HAP-1 (cell line): ENCODE data around the gene KANK4.
"Not testable (repeated sequence)": the region's sequence is repeated elsewhere in the genome, so short reads cannot be mapped to it uniquely, and the experiment has no call there.

Experiments
- DNase-seq, 2 experiments: peaks; one replicate each; pipeline ENCODE4 v3.0.0-alpha.2; 2016 to 2020; ENCODE audit warnings: low spot score in 2 of 2
- H3K27me3 ChIP-seq: fragments of 250-450 bp; sonication (Bioruptor Pico); 2 replicates; pipeline ENCODE4 v1.5.1; 2020; ENCODE audit warnings: low read depth, mild to moderate bottlenecking, moderate library complexity
- H3K36me3 ChIP-seq: fragments of 250-450 bp; sonication (Bioruptor Pico); replicated peaks from 2 replicates; pipeline ENCODE4 v1.5.1; 2020; ENCODE audit warnings: mild to moderate bottlenecking
- H3K4me1 ChIP-seq: fragments of 250-450 bp; sonication (Bioruptor Pico); 2 replicates; pipeline ENCODE4 v1.5.1; 2020; ENCODE audit warnings: mild to moderate bottlenecking
- H3K4me3 ChIP-seq: fragments of 250-450 bp; sonication (Bioruptor Pico); 2 replicates; pipeline ENCODE4 v1.5.1; 2020; ENCODE audit warnings: mild to moderate bottlenecking, moderate library complexity
- H3K9me3 ChIP-seq: fragments of 250-450 bp; sonication (Bioruptor Pico); 2 replicates; pipeline ENCODE4 v1.5.1; 2020; ENCODE audit warnings: mild to moderate bottlenecking, moderate library complexity
- in situ Hi-C: fragments of 300-500 bp; cut with MboI; formaldehyde crosslinking; loops from 3 replicates; pipeline ENCODE4 v1.14.3; 2020; ENCODE audit warnings: low sequenced_read_pairs, inconsistent platforms, mixed read lengths

KANK4 gene

GRCh38 chr1:62265956-62266935 is 53.0 kb downstream of the KANK4 start:
- H3K27me3 ChIP-seq = no peaks in the 10 kb centered on the region
- no peak for DNase-seq
- in situ Hi-C loops = no loop called here

GRCh38 chr1:62263814-62264353 is 55.4 kb downstream of the KANK4 start:
- in situ Hi-C loops = no loop called here
- Histone ChIP-seq H3K4me3 (no peak overlapping the region), H3K36me3 (no peaks in the 10 kb centered on the region)

More at GRCh38 chr1:62265956-62266935, 53.0 kb downstream of the KANK4 start:
- Histone ChIP-seq H3K36me3 (no peaks in the 10 kb centered on the region), H3K9me3 (no peaks in the 10 kb centered on the region), H3K4me3 (no peak overlapping the region), H3K4me1 (no peaks in the 10 kb centered on the region)

GRCh38 chr1:62263006-62263813 is 56.0 kb downstream of the KANK4 start:
- H3K36me3 ChIP-seq = no peaks in the 10 kb centered on the region
- DNase-seq = no peak
- no peaks in the 10 kb centered on the region for H3K9me3 ChIP-seq
- in situ Hi-C loops = no loop called here
- H3K4me1 ChIP-seq = no peaks in the 10 kb centered on the region
- H3K4me3 ChIP-seq = no peak overlapping the region
- H3K27me3 ChIP-seq = 0 out of 2 replicates have a peak, but pooled peaks cover under 1% of the 10 kb centered on the region

More at GRCh38 chr1:62263814-62264353, 55.4 kb downstream of the KANK4 start:
- Histone ChIP-seq H3K27me3 (no peaks in the 10 kb centered on the region), H3K9me3 (no peaks in the 10 kb centered on the region), H3K4me1 (no peaks in the 10 kb centered on the region)
- DNase-seq = no peak

GRCh38 chr1:62260688-62261087 is 58.5 kb downstream of the KANK4 start:
- Histone ChIP-seq H3K36me3 (no peaks in the 10 kb centered on the region), H3K27me3 (peaks cover 4% of the 10 kb centered on the region; the same call in 1 of the 2 replicates), H3K4me3 (no peak overlapping the region), H3K9me3 (no peaks in the 10 kb centered on the region), H3K4me1 (no peaks in the 10 kb centered on the region)
- in situ Hi-C loops = no loop called here
- no peak for DNase-seq

GRCh38 chr1:62259551-62259950 is 59.7 kb downstream of the KANK4 start:
- peaks cover 4% of the 10 kb centered on the region; the same call in 1 of the 2 replicates for H3K27me3 ChIP-seq
- H3K4me3 ChIP-seq = no peak overlapping the region
- H3K9me3 ChIP-seq = no peaks in the 10 kb centered on the region
- no peaks in the 10 kb centered on the region for H3K4me1 ChIP-seq
- in situ Hi-C loops = no loop called here
- DNase-seq = no peak
- H3K36me3 ChIP-seq = no peaks in the 10 kb centered on the region

GRCh38 chr1:62250126-62250726 is 69.0 kb downstream of the KANK4 start:
- no peak overlapping the region for H3K4me3 ChIP-seq
- H3K4me1 ChIP-seq = no peaks in the 10 kb centered on the region
- in situ Hi-C loops = no loop called here
- no peaks in the 10 kb centered on the region for H3K9me3 ChIP-seq
- no peaks in the 10 kb centered on the region for H3K36me3 ChIP-seq
- H3K27me3 ChIP-seq = no peaks in the 10 kb centered on the region
- no peak for DNase-seq

- Histone ChIP-seq H3K9me3 (no peaks in the 10 kb centered on the region; the same call in 1 of the 2 replicates), H3K27me3 (no peaks in the 10 kb centered on the region), H3K4me3 (no peak overlapping the region), H3K36me3 (no peaks in the 10 kb centered on the region), H3K4me1 (no peaks in the 10 kb centered on the region)
- in situ Hi-C loops = no loop called here
- DNase-seq = no peak
These were observed 71.7 kb downstream of the KANK4 start for GRCh38 chr1:62247391-62248168.

GRCh38 chr1:62245201-62245600 is 74.0 kb downstream of the KANK4 start:
- H3K4me3 ChIP-seq = no peak overlapping the region
- no peak for DNase-seq

GRCh38 chr1:62244380-62244779 is 74.9 kb downstream of the KANK4 start:
- H3K4me3 ChIP-seq, H3K9me3 ChIP-seq, H3K36me3 ChIP-seq, H3K27me3 ChIP-seq, in situ Hi-C loops, H3K4me1 ChIP-seq, DNase-seq: not testable (repeated sequence)

More at GRCh38 chr1:62245201-62245600, 74.0 kb downstream of the KANK4 start:
- peaks cover 4% of the 10 kb centered on the region for H3K4me1 ChIP-seq
- no peaks in the 10 kb centered on the region for H3K36me3 ChIP-seq
- in situ Hi-C loops = no loop called here
- no peaks in the 10 kb centered on the region; the same call in 1 of the 2 replicates for H3K9me3 ChIP-seq
- H3K27me3 ChIP-seq = no peaks in the 10 kb centered on the region

- in situ Hi-C loops = no loop called here
- H3K36me3 ChIP-seq = no peaks in the 10 kb centered on the region
- DNase-seq = peak; percentile 38 to 39
- no peaks in the 10 kb centered on the region; the same call in 1 of the 2 replicates for H3K9me3 ChIP-seq
- no peaks in the 10 kb centered on the region for H3K27me3 ChIP-seq
- H3K4me3 ChIP-seq = no peak overlapping the region
- H3K4me1 ChIP-seq = peaks cover 17% of the 10 kb centered on the region
These were observed 77.7 kb downstream of the KANK4 start for GRCh38 chr1:62241371-62242131.

- no peaks in the 10 kb centered on the region for H3K36me3 ChIP-seq
- in situ Hi-C loops = no loop called here
- peaks cover 17% of the 10 kb centered on the region for H3K4me1 ChIP-seq
- no peak overlapping the region for H3K4me3 ChIP-seq
- no peaks in the 10 kb centered on the region for H3K27me3 ChIP-seq
- DNase-seq = no peak
- no peaks in the 10 kb centered on the region; the same call in 1 of the 2 replicates for H3K9me3 ChIP-seq
These were observed 78.4 kb downstream of the KANK4 start for GRCh38 chr1:62240651-62241370.
